Esophagus muscularis mucosa (tissue), 4 donors: ENCODE measurements around the gene CD164. TPM values are rescaled to one million over a fixed set of nuclear protein-coding genes. Genes with fewer than 3 reads are reported as not detected.

Experiments used
- DNase-seq: peaks from one replicate; pipeline ENCODE4 v3.0.0-alpha.2; 2017; ENCODE audit errors: extremely low spot score
- H3K27ac ChIP-seq, 4 donors: fragments of 200-600 bp; sonication (generic); replicated peaks in 1 of 4; 1 replicate in 3 of 4; 2 replicates in 1 of 4; pipeline ENCODE4 v1.5.1; 2016 to 2019; ENCODE audit warnings: mild to moderate bottlenecking in 1 of 4
- H3K27me3 ChIP-seq, 4 donors: fragments of 200-600 bp; sonication (generic); one replicate each; pipeline versions ENCODE4 v1.5.1 to v1.6.0; 2016 to 2019
- H3K36me3 ChIP-seq, 4 donors: fragments of 200-600 bp; sonication (generic); one replicate each; pipeline ENCODE4 v1.5.1; 2016 to 2019
- H3K4me1 ChIP-seq, 4 donors: fragments of 200-600 bp; sonication (generic); one replicate each; pipeline ENCODE4 v1.5.1; 2016 to 2019
- H3K4me3 ChIP-seq, 4 donors: fragments of 200-600 bp; sonication (generic); 1 replicate in 2 of 4; 2 replicates in 2 of 4; pipeline ENCODE4 v1.5.1; 2016 to 2019; ENCODE audit warnings: mild to moderate bottlenecking in 4 of 4, moderate library complexity in 1 of 4
- H3K9me3 ChIP-seq, 4 donors: fragments of 200-600 bp; sonication (generic); 1 replicate in 3 of 4; 2 replicates in 1 of 4; pipeline ENCODE4 v1.5.1; 2016 to 2019
- EP300 ChIP-seq: sonication (generic); formaldehyde crosslinking; IDR thresholded peaks from one replicate; pipeline ENCODE4 v1.6.1; 2017; ENCODE audit warnings: antibody characterized with exemption
- POLR2A ChIP-seq: fragments of 450-650 bp; IDR thresholded peaks from one replicate; pipeline ENCODE4 v1.6.1; 2017; ENCODE audit warnings: antibody characterized with exemption, moderate library complexity, mild to moderate bottlenecking, low read depth
- POLR2AphosphoS5 ChIP-seq, 2 donors: sonication (generic); formaldehyde crosslinking; IDR thresholded peaks; one replicate each; pipeline ENCODE4 v1.6.1; 2017; ENCODE audit warnings: antibody characterized with exemption in 2 of 2
- WGBS: methylation state at CpG from one replicate; pipeline ENCODE4 v1.1.5; 2018; 5-methylcytosine and 5-hydroxymethylcytosine counted together
- intact Hi-C: fragments of 100-400 bp; cut with DNase I; formaldehyde crosslinking; loops from one replicate; pipeline ENCODE4 v1.15.1; 2023
- total RNA-seq, 4 donors: library from RNA; depleted of rRNA; stranded (reverse); fragments of >200 nt; gene quantifications; one replicate each; pipeline versions ENCODE4 v1.1.0 to v1.2.1, GENCODE V29; 2016
- TF ChIP-seq, protein P1 (sequence below), 3 experiments: fragments of 200-600 bp in 2 of 3; fragments of 450-650 bp in 1 of 3; sonication (generic) in 2 of 3; IDR thresholded peaks; one replicate each; pipeline ENCODE4 v1.5.1; 2017 to 2019; ENCODE audit warnings: antibody characterized with exemption in 3 of 3, mild to moderate bottlenecking in 2 of 3, moderate library complexity in 1 of 3

Gene CD164
- total RNA-seq, 4 donors from 2014 or later = 94.4 to 139 (median 120) TPM

DNA sequence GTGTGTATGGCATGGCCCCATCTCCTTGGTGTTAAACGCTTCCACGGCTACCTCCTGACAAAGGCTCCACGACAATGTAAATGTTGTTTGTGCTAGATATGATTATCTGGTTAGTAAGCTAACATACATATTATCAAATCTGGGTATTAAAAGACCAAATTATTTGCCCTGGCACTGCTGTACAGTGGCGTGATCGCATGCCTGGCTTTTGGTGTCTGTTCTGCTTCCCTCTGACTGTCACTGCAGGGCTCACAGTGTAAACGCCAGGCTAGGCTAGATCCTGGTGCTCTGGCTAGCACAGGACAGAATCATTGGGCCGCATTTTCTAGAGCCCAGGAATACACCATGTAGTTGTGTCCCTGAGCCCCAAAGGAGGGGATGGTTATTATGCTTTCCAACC is 38.7 kb downstream of the CD164 start:
- TF ChIP-seq POLR2A (no peak), EP300 (no peak)
- TF ChIP-seq, protein P1, sequence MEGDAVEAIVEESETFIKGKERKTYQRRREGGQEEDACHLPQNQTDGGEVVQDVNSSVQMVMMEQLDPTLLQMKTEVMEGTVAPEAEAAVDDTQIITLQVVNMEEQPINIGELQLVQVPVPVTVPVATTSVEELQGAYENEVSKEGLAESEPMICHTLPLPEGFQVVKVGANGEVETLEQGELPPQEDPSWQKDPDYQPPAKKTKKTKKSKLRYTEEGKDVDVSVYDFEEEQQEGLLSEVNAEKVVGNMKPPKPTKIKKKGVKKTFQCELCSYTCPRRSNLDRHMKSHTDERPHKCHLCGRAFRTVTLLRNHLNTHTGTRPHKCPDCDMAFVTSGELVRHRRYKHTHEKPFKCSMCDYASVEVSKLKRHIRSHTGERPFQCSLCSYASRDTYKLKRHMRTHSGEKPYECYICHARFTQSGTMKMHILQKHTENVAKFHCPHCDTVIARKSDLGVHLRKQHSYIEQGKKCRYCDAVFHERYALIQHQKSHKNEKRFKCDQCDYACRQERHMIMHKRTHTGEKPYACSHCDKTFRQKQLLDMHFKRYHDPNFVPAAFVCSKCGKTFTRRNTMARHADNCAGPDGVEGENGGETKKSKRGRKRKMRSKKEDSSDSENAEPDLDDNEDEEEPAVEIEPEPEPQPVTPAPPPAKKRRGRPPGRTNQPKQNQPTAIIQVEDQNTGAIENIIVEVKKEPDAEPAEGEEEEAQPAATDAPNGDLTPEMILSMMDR (IDR thresholded peaks at IDR 0.05) = no peak
- no peaks in the 10 kb centered on the region for H3K36me3 ChIP-seq
- H3K27me3 ChIP-seq = no peaks in the 10 kb centered on the region
- no peaks in the 10 kb centered on the region for H3K9me3 ChIP-seq
- no peak overlapping the region for H3K27ac ChIP-seq
- H3K4me1 ChIP-seq = no peaks in the 10 kb centered on the region
- no peak for DNase-seq
- H3K4me3 ChIP-seq = no peak overlapping the region
- intact Hi-C loops = no loop called here
- WGBS = 94% methylated on average over 7 of the region's 7 CpGs

DNA sequence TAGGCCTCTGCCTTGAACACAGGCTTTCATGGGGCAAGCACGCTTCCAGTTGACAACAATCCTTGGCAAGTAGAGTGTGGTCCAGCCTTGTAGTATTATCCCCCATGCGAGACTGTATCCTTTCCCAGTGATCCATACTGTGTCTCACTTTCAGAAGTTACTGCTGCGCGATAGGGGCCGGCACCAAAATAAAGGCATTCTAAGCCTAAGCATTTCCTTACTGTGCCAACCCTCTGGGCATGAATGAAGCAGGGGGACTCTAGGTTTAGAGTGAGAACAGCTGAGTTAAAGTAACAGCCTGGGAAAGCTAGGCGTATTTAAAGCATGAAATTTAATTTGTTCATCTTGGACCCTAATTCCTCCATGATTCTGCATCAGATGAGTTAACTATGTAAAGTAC is 39.4 kb downstream of the CD164 start:
- DNase-seq = no peak
- 97% methylated on average over 6 of the region's 6 CpGs for WGBS

DNA sequence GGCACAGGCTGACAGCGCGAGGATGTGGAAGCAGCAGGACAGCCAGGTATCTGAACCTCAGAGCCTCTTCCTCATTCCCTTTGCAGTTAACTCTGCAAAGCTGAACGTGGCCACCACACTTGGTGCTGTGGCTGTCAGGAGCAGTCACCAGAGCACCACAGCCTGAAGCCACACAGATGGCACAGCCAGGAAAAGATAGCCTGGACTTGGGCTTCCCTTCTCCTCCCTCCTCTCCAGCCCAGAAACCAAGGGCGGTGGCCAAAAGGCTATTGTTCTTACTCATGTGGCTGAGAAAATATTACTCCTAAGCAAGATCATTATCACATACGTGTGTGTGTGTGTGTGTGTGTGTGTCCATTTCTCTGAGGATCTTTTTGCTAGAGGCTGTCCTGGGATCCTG is 39.8 kb downstream of the CD164 start:
- Histone ChIP-seq H3K27ac (no peak overlapping the region), H3K9me3 (no peaks in the 10 kb centered on the region), H3K36me3 (no peaks in the 10 kb centered on the region), H3K27me3 (no peaks in the 10 kb centered on the region), H3K4me3 (no peak overlapping the region), H3K4me1 (no peaks in the 10 kb centered on the region)
- 75% methylated on average over 5 of the region's 5 CpGs for WGBS
- intact Hi-C loops = no loop called here
- no peak for DNase-seq
- TF ChIP-seq, protein P1 (IDR thresholded peaks at IDR 0.05) = no peak
- TF ChIP-seq POLR2A (no peak), POLR2AphosphoS5 (IDR thresholded peaks at IDR 0.05) (no peak), EP300 (no peak)

More for the DNA sequence above, 39.4 kb downstream of the CD164 start:
- Histone ChIP-seq H3K4me1 (no peaks in the 10 kb centered on the region), H3K36me3 (no peaks in the 10 kb centered on the region), H3K27me3 (no peaks in the 10 kb centered on the region), H3K9me3 (no peaks in the 10 kb centered on the region), H3K27ac (no peak overlapping the region), H3K4me3 (no peak overlapping the region)
- TF ChIP-seq, protein P1 (IDR thresholded peaks at IDR 0.05) = no peak
- TF ChIP-seq POLR2AphosphoS5 (IDR thresholded peaks at IDR 0.05) (no peak), POLR2A (no peak), EP300 (no peak)
- intact Hi-C loops = no loop called here

DNA sequence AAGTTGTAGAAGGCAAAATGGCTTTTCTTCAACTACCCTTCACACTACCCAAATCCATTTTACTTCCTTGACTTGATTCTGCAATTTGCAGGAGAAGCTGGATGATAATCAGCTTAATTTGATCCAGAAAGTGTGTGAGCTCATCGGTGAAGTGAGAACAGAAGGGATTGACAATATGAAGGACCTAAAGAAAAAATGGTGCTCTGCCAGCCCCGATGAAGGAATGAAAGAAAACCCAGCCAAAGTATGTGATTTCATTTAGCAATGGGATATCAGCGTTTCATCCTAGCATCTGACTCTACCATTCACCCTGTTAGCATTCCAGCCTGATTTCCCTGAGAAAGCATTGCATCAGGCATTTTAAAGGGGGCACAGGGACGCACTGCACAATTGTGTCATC is 41.5 kb downstream of the CD164 start:
- Histone ChIP-seq H3K36me3 (no peaks in the 10 kb centered on the region), H3K27ac (no peak overlapping the region), H3K4me3 (no peak overlapping the region), H3K27me3 (no peaks in the 10 kb centered on the region), H3K9me3 (no peaks in the 10 kb centered on the region), H3K4me1 (peaks cover 4 to 9% (median 7%) of the 10 kb centered on the region in 4 donors)
- TF ChIP-seq POLR2AphosphoS5 (IDR thresholded peaks at IDR 0.05) = no peak
- WGBS = 79% methylated on average over 4 of the region's 4 CpGs
- no peak for DNase-seq
- intact Hi-C loops = no loop called here

DNA sequence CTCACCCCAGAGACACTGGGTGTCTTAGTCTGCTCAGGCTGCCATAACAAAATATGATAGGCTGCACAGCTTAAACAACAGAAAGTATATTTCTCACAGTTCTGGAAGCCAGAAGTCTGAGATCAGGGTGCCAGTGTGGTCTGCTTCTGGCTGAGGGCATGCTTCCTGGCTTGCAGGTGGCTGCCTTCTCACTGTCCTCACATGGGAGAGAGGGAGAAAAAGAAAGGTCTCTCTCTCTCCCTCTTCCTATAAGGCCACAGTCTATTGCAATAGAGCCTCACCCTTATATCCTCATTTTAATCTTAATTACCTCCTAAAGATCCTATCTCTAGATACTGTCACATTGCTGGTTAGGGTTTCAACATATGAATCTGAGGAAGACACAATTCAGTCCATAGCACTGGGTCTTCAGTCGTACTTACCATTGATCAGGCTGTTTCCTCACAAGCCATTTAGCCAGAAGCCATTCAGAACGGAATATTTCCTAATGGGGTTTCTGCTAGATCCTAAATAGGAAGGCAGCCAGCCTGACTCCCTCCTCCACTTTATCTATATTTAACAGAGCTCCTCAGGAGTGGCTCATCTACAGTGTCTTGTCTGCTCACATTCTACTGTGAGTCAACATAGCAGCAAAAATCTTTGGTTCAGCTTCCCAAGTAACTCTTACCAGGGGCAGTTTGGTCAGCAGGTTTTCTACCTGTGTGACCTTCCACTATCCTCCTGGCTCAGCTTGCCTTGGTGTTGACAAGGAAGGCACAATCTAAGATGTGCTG is 42.2 kb downstream of the CD164 start:
- Histone ChIP-seq H3K4me3 (no peak overlapping the region), H3K36me3 (no peaks in the 10 kb centered on the region), H3K27ac (no peak overlapping the region), H3K9me3 (no peaks in the 10 kb centered on the region), H3K27me3 (no peaks in the 10 kb centered on the region), H3K4me1 (peaks cover 4 to 9% (median 7%) of the 10 kb centered on the region in 4 donors)
- DNase-seq = no peak
- TF ChIP-seq POLR2AphosphoS5 (IDR thresholded peaks at IDR 0.05) (no peak), POLR2A (no peak), EP300 (no peak)
- TF ChIP-seq, protein P1 (IDR thresholded peaks at IDR 0.05) = no peak
- 85% methylated on average over 2 of the region's 2 CpGs for WGBS
- intact Hi-C loops = no loop called here
